GM12878 (cell line): Measurements from ENCODE around the gene ZNF710. TPM values are rescaled to one million over a fixed set of nuclear protein-coding genes. Genes with fewer than 3 reads are reported as not detected.

Source experiments
- ATAC-seq: fragments of 200-7000 bp; cut with Tn5 transposase; 3 replicates; pipeline ENCODE4 v1.9.1; 2020; ENCODE audit warnings: mild to moderate bottlenecking, moderate library complexity
- BruUV-seq: library from RNA; stranded (reverse); fragments of 400-500 nt; replicated peaks from 2 replicates; lab custom pipeline; 2021; lab: Mats Ljungman, UMichigan
- CTCF ChIA-PET: fragments of 300-600 bp; sonication (Branson Sonifier 250); formaldehyde crosslinking; extraction: SDS; loops from one replicate; lab custom pipeline; 2021; ENCODE audit warnings: inconsistent platforms; lab: Yijun Ruan, JAX
- POLR2A ChIA-PET: fragments of 350-600 bp; formaldehyde crosslinking; extraction: SDS; loops from one replicate; lab custom pipeline; 2021; ENCODE audit warnings: inconsistent platforms; lab: Charles Lee
- RAD21 ChIA-PET: fragments of 300-600 bp; sonication (Branson Sonifier 250); formaldehyde crosslinking; loops from one replicate; lab custom pipeline; 2023; ENCODE audit warnings: antibody characterized with exemption; ENCODE audit not compliant: unreplicated experiment; lab: Charles Lee
- SMC1A ChIA-PET: fragments of 300-600 bp; sonication (Branson Sonifier 250); formaldehyde crosslinking; loops from one replicate; lab custom pipeline; 2023; ENCODE audit not compliant: unreplicated experiment, uncharacterized antibody; lab: Charles Lee
- DNase-seq: peaks from one replicate; pipeline ENCODE4 v3.0.0-alpha.2; 2011; ENCODE audit warnings: low read depth, low spot score
- FAIRE-seq: peaks from 3 replicates; lab custom pipeline; 2011; peaks lifted over from hg19 to GRCh38; lab: Jason Lieb, UNC
- H2AFZ ChIP-seq: 2 replicates; pipeline ENCODE4 v1.6.0; 2011; ENCODE audit warnings: low read depth, low read length, control low read depth; ENCODE audit not compliant: control insufficient read depth
- H3K27ac ChIP-seq: 2 replicates; pipeline ENCODE4 v1.5.1; 2011; ENCODE audit warnings: control low read depth; ENCODE audit not compliant: control insufficient read depth, insufficient read depth
- H3K27me3 ChIP-seq, 2 experiments: replicated peaks in 1 of 2; 2 replicates each; pipeline versions ENCODE4 v1.6.0 to v1.6.1; 2011; ENCODE audit warnings: low read length in 1 of 2; ENCODE audit not compliant: control insufficient read depth in 2 of 2, insufficient read depth in 2 of 2
- H3K36me3 ChIP-seq, 2 experiments: 2 replicates each; pipeline ENCODE4 v1.5.1; 2011; ENCODE audit warnings: low read length in 1 of 2; ENCODE audit not compliant: control insufficient read depth in 2 of 2, insufficient read depth in 2 of 2
- H3K4me1 ChIP-seq: 2 replicates; pipeline ENCODE4 v1.6.1; 2011; ENCODE audit warnings: mild to moderate bottlenecking, low read length, moderate library complexity, mixed read lengths; ENCODE audit not compliant: control insufficient read depth, insufficient read depth
- H3K4me2 ChIP-seq: 2 replicates; pipeline ENCODE4 v1.6.0; 2011; ENCODE audit warnings: control low read depth; ENCODE audit not compliant: control insufficient read depth, insufficient read depth
- H3K4me3 ChIP-seq: fragments of 200-600 bp; sonication (generic); 2 replicates; pipeline ENCODE4 v1.5.1; 2016
- H3K79me2 ChIP-seq: 2 replicates; pipeline ENCODE4 v1.6.0; 2011; ENCODE audit warnings: low read length; ENCODE audit not compliant: control insufficient read depth, insufficient read depth
- H3K9ac ChIP-seq: 2 replicates; pipeline ENCODE4 v1.8.0; 2011; ENCODE audit warnings: low read length, control low read depth, mixed read lengths; ENCODE audit not compliant: control insufficient read depth, insufficient read depth
- H3K9me3 ChIP-seq: replicated peaks from 3 replicates; pipeline ENCODE4 v1.5.1; 2011; ENCODE audit warnings: mild to moderate bottlenecking, low read length; ENCODE audit not compliant: control insufficient read depth, insufficient read depth
- H4K20me1 ChIP-seq: 2 replicates; pipeline ENCODE4 v1.6.0; 2011; ENCODE audit not compliant: control insufficient read depth, insufficient read depth
- BHLHE40 ChIP-seq, 2 experiments: fragments of 450-650 bp in 1 of 2; IDR thresholded peaks; 2 replicates each; pipeline ENCODE4 v1.6.1; 2011 to 2017; ENCODE audit warnings: low read depth in 2 of 2, borderline replicate concordance in 1 of 2, improper control_type of control experiment in 1 of 2, low read length in 1 of 2, mild to moderate bottlenecking in 1 of 2
- DPF2 ChIP-seq: fragments of 450-650 bp; IDR thresholded peaks from 2 replicates; pipeline ENCODE4 v1.6.1; 2017; ENCODE audit warnings: mild to moderate bottlenecking
- ETV6 ChIP-seq, 2 experiments: fragments of 450-650 bp in 1 of 2; IDR thresholded peaks in 1 of 2; conservative IDR thresholded peaks in 1 of 2; 2 replicates each; pipeline ENCODE4 v1.6.1; 2014; ENCODE audit warnings: antibody characterized with exemption in 1 of 2, borderline replicate concordance in 1 of 2, low read depth in 1 of 2, mild to moderate bottlenecking in 1 of 2, moderate library complexity in 1 of 2
- HDGF ChIP-seq: fragments of 450-650 bp; IDR thresholded peaks from 2 replicates; pipeline ENCODE4 v1.6.1; 2016; ENCODE audit warnings: antibody characterized with exemption
- IKZF2 ChIP-seq, 2 experiments: fragments of 450-650 bp; IDR thresholded peaks; 2 replicates each; pipeline ENCODE4 v1.6.1; 2017; ENCODE audit warnings: mild to moderate bottlenecking in 2 of 2, moderate library complexity in 2 of 2
- MTA2 ChIP-seq: fragments of 450-650 bp; IDR thresholded peaks from 2 replicates; pipeline ENCODE4 v1.6.1; 2016; ENCODE audit warnings: low read depth, mild to moderate bottlenecking, moderate library complexity
- MTA3 ChIP-seq: IDR thresholded peaks from 2 replicates; pipeline ENCODE4 v1.6.1; 2012; ENCODE audit warnings: low read length, inconsistent platforms, borderline replicate concordance
- NBN ChIP-seq: fragments of 450-650 bp; IDR thresholded peaks from 2 replicates; pipeline ENCODE4 v1.6.1; 2016
- PAX8 ChIP-seq: fragments of 450-650 bp; IDR thresholded peaks from 2 replicates; pipeline ENCODE4 v1.6.1; 2017; ENCODE audit warnings: mild to moderate bottlenecking, moderate library complexity
- RB1 ChIP-seq: fragments of 450-650 bp; formaldehyde crosslinking; IDR thresholded peaks from 2 replicates; pipeline ENCODE4 v1.6.1; 2017; ENCODE audit warnings: mild to moderate bottlenecking, borderline replicate concordance
- SIX5 ChIP-seq: IDR thresholded peaks from 2 replicates; pipeline ENCODE4 v1.6.1; 2011; ENCODE audit warnings: mild to moderate bottlenecking, low read depth, low read length, moderate library complexity; ENCODE audit not compliant: severe bottlenecking
- SMARCA5 ChIP-seq: fragments of 450-650 bp; IDR thresholded peaks from 2 replicates; pipeline ENCODE4 v1.6.1; 2017; ENCODE audit warnings: mild to moderate bottlenecking
- SP1 ChIP-seq: IDR thresholded peaks from one replicate; pipeline ENCODE4 v1.6.1; 2011; ENCODE audit warnings: low read depth, low read length
- SPI1 ChIP-seq: IDR thresholded peaks from 2 replicates; pipeline ENCODE4 v1.6.1; 2011; ENCODE audit warnings: low read depth, mild to moderate bottlenecking, low read length, moderate library complexity, borderline replicate concordance; ENCODE audit not compliant: insufficient read depth
- SREBF2 ChIP-seq: IDR thresholded peaks from 2 replicates; pipeline ENCODE4 v1.6.1; 2012; ENCODE audit warnings: mild to moderate bottlenecking, low read length
- SRF ChIP-seq, 2 experiments: IDR thresholded peaks; 2 replicates each; pipeline ENCODE4 v1.6.1; 2011; ENCODE audit warnings: low read depth in 2 of 2, low read length in 2 of 2, mild to moderate bottlenecking in 1 of 2, moderate library complexity in 1 of 2
- TCF12 ChIP-seq: IDR thresholded peaks from 2 replicates; pipeline ENCODE4 v1.6.1; 2011; ENCODE audit warnings: low read depth, mild to moderate bottlenecking, low read length
- YBX1 ChIP-seq: fragments of 450-650 bp; IDR thresholded peaks from 2 replicates; pipeline ENCODE4 v1.6.1; 2016; ENCODE audit warnings: antibody characterized with exemption
- ZNF384 ChIP-seq: IDR thresholded peaks from 2 replicates; pipeline ENCODE4 v1.6.1; 2012; ENCODE audit warnings: low read depth, mild to moderate bottlenecking, low read length, improper control_type of control experiment, borderline replicate concordance
- ZSCAN29 ChIP-seq: fragments of 450-650 bp; IDR thresholded peaks from 2 replicates; pipeline ENCODE4 v1.6.1; 2017; ENCODE audit warnings: mild to moderate bottlenecking, moderate library complexity
- WGBS: methylation state at CpG from one replicate; pipeline ENCODE4 v1.1.6; 2016; ENCODE audit warnings: low lambda C conversion rate; ENCODE audit not compliant: insufficient replicate concordance, insufficient coverage; ENCODE audit errors: missing lambda C conversion rate; 5-methylcytosine and 5-hydroxymethylcytosine counted together
- in situ Hi-C: fragments of 300-500 bp; cut with MboI; formaldehyde crosslinking; loops from 9 replicates; pipeline ENCODE4 v1.14.3; 2018; ENCODE audit warnings: mixed read lengths
- intact Hi-C: fragments of 100-400 bp; cut with micrococcal nuclease; formaldehyde crosslinking; loops from one replicate; pipeline ENCODE4 v1.14.2; 2022; ENCODE audit not compliant: unreplicated experiment
- polyA plus RNA-seq, 11 experiments: library from polyadenylated mRNA; depleted of rRNA in 4 of 11; unstranded in 6 of 11; stranded (reverse) in 5 of 11; fragments of >200 nt; fragmentation: Nextera tagmentation in 4 of 11; fragmentation: Illumina TruSeq in 1 of 11; extraction: Ambion mirVana in 4 of 11; extraction: Trizol in 1 of 11; gene quantifications; 1 replicate in 1 of 11; 2 replicates in 10 of 11; pipeline versions ENCODE4 v1.2.1 to v1.2.3, GENCODE V29; 2011 to 2016; ENCODE audit warnings: inconsistent platforms in 2 of 11, missing spikeins in 2 of 11, low read depth in 1 of 11
- total RNA-seq, 4 experiments: library from RNA; depleted of rRNA in 3 of 4; stranded (reverse); fragments of >200 nt in 3 of 4; fragmentation: Illumina TruSeq in 1 of 4; extraction: Trizol in 1 of 4; gene quantifications; 2 replicates each; pipeline versions ENCODE4 v1.2.1 to v1.2.3, GENCODE V29; 2013 to 2021
- TF ChIP-seq, protein P1 (sequence below): fragments of 450-650 bp; IDR thresholded peaks from 2 replicates; pipeline ENCODE4 v1.6.1; 2016; ENCODE audit warnings: mild to moderate bottlenecking
- TF ChIP-seq, protein P2 (sequence below): IDR thresholded peaks from 2 replicates; pipeline ENCODE4 v1.6.1; 2012; ENCODE audit warnings: low read length, inconsistent platforms

The ZNF710 gene
- total and polyA plus RNA-seq, 10 of the 15 experiments (the other 5 are each of a cell fraction or from before 2014, with no cell fraction given), result 1.4 to 43.5 (median 9.8) TPM

DNA sequence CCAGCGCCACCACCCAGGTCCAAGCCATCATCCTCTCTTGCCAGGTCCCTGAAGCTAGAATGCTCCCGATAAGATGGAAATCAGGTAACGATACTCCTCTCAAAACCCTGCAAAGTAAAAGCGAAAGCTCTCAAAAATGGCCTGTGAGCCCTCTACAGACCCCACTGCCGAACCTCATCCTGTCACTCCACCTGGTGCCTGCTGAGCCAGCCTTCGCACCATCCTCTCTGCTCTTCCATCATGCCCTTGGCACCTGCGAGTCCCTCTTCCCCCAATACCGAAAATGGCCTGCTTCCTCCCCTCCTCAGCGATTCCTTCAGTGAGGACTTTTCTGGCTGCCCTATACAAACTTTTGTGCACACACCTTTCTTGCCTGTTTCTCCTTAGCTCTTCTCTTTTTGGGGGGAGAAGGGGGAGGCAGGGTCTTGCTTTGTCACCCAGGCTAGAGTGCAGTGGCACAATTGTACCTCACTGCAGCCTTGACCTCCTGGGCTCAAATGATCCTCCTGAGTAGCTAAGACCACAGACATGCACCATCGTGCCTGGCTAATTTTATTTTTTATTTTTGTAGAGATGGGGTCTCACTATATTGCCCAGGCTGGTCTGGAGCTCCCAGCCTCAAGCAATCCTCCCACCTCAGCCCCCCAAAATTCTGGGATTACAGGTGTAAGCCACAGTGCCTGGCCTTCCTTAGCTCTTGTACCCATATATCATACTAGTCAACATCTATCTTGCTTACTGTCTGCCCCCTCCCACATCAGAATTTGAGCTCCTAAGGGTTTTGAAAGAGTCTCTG, 98.1 kb downstream of the ZNF710 start:
- Histone ChIP-seq H3K4me2 (peak overlapping the region; percentile 94), H3K9ac (peak overlapping the region; percentile 88), H3K79me2 (peaks cover 65% of the 10 kb centered on the region), H4K20me1 (no peaks in the 10 kb centered on the region), H3K27ac (peak overlapping the region; percentile 91), H3K4me1 (peaks cover 55% of the 10 kb centered on the region), H3K36me3 (no peaks in the 10 kb centered on the region), H3K4me3 (peak overlapping the region; percentile 79), H2AFZ (no peak overlapping the region), H3K27me3 (no peaks in the 10 kb centered on the region), H3K9me3 (no peaks in the 10 kb centered on the region)
- no TSS peak for BruUV-seq
- DNase-seq (no peak), FAIRE-seq (no peak), ATAC-seq (peak; percentile 29)
- in situ Hi-C loops, result loop anchor here (10.0 kb wide), 1 partner anchor 344 kb away; the partner anchor contains the start of gene MESP1
- ChIA-PET CTCF (interaction anchor here (0.7 to 2.9 kb wide), 17 partner anchors 11 to 338 kb away, joined by 3 to 13 read pairs (median 4); partner anchors contain the start of genes CIB1 and GDPGP1), SMC1A (interaction anchor here (0.7 to 2.7 kb wide), 13 partner anchors 28 to 207 kb away, joined by 3 to 10 read pairs (median 3); partner anchors contain the start of gene AP3S2), RAD21 (interaction anchor here (1.2 to 1.7 kb wide), 12 partner anchors 12 to 205 kb away, joined by 3 to 10 read pairs (median 4); partner anchors contain the start of gene AP3S2), POLR2A (interaction anchor here (0.5 to 2.7 kb wide), 14 partner anchors 11 to 252 kb away, joined by 3 to 13 read pairs (median 5); partner anchors contain the start of genes CIB1, GDPGP1 and ZNF710)
- WGBS, result 4% methylated on average over 10 of the region's 10 CpGs
- intact Hi-C loops, result loop anchor here (5.0 kb wide), 3 partner anchors 62 to 133 kb away; partner anchors contain the start of genes CIB1, GDPGP1 and ZNF710
- TF ChIP-seq ZSCAN29, result no peak
- no peak for TF ChIP-seq YBX1
- TF ChIP-seq SREBF2, result no peak
- 0 out of 2 replicates have a peak, but pooled peaks have one; percentile 20 for TF ChIP-seq DPF2
- TF ChIP-seq MTA2, result peak; percentile 21; the same call in 1 of the 2 replicates
- TF ChIP-seq, protein P1, sequence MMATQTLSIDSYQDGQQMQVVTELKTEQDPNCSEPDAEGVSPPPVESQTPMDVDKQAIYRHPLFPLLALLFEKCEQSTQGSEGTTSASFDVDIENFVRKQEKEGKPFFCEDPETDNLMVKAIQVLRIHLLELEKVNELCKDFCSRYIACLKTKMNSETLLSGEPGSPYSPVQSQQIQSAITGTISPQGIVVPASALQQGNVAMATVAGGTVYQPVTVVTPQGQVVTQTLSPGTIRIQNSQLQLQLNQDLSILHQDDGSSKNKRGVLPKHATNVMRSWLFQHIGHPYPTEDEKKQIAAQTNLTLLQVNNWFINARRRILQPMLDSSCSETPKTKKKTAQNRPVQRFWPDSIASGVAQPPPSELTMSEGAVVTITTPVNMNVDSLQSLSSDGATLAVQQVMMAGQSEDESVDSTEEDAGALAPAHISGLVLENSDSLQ, result peak; percentile 89
- peak in 1 of 2 experiments; percentile 49; a peak in 3 of 4 replicates for TF ChIP-seq IKZF2 (IDR thresholded peaks at IDR 0.05)
- TF ChIP-seq MTA3, result 0 out of 2 replicates have a peak, but pooled peaks have one; percentile 51
- no peak for TF ChIP-seq SIX5
- peak; percentile 73 to 83 for TF ChIP-seq SRF (IDR thresholded peaks at IDR 0.05; ENCODE audit: low read depth in 2 of 2, low read length in 2 of 2)
- 0 out of 2 replicates have a peak, but pooled peaks have one; percentile 17 for TF ChIP-seq SPI1
- TF ChIP-seq PAX8, result no peak
- 0 out of 2 replicates have a peak, but pooled peaks have one; percentile 13 for TF ChIP-seq RB1
- TF ChIP-seq NBN, result peak; percentile 26; the same call in 1 of the 2 replicates
- TF ChIP-seq SP1, result no peak
- TF ChIP-seq SMARCA5, result no peak
- peak in 1 of 2 experiments; percentile 23; a peak in 1 of 4 replicates for TF ChIP-seq BHLHE40 (IDR thresholded peaks at IDR 0.05; ENCODE audit: borderline replicate concordance in 1 of 2, low read depth in 2 of 2, low read length in 1 of 2)
- no peak for TF ChIP-seq ETV6 (conservative IDR thresholded peaks at IDR 0.05 in 1 of 2, IDR thresholded peaks at IDR 0.05 in 1 of 2; ENCODE audit: borderline replicate concordance in 1 of 2, low read depth in 1 of 2)
- TF ChIP-seq, protein P2, sequence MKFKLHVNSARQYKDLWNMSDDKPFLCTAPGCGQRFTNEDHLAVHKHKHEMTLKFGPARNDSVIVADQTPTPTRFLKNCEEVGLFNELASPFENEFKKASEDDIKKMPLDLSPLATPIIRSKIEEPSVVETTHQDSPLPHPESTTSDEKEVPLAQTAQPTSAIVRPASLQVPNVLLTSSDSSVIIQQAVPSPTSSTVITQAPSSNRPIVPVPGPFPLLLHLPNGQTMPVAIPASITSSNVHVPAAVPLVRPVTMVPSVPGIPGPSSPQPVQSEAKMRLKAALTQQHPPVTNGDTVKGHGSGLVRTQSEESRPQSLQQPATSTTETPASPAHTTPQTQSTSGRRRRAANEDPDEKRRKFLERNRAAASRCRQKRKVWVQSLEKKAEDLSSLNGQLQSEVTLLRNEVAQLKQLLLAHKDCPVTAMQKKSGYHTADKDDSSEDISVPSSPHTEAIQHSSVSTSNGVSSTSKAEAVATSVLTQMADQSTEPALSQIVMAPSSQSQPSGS, result no peak
- no peak for TF ChIP-seq ZNF384
- peak; percentile 85 for TF ChIP-seq HDGF
- 0 out of 2 replicates have a peak, but pooled peaks have one; percentile 42 for TF ChIP-seq TCF12
